ENCODE results near the gene GALNT18.

The GALNT18 gene

GRCh38 chr11:11387622-11388305 lies 234.0 kb downstream of the GALNT18 start:
- Histone ChIP-seq H3K9me3 (ENCODE audit: control insufficient read depth in 2 of 2, low read length in 2 of 2) (no peaks in the 10 kb centered on the region), H3K4me3 (ENCODE audit: low read length in 2 of 2) (no peak overlapping the region), H3K9ac (ENCODE audit: low read depth in 1 of 2, low read length in 2 of 2) (no peak overlapping the region), H3K27ac (ENCODE audit: low read depth in 2 of 2, low read length in 2 of 2) (no peak overlapping the region), H3K27me3 (ENCODE audit: control insufficient read depth in 2 of 2, insufficient read depth in 2 of 2, low read length in 2 of 2) (no peaks in the 10 kb centered on the region), H3K36me3 (ENCODE audit: control insufficient read depth in 2 of 2, insufficient read depth in 2 of 2, low read length in 2 of 2) (no peaks in the 10 kb centered on the region), H3K4me1 (ENCODE audit: control insufficient read depth in 2 of 2, insufficient read depth in 2 of 2, low read length in 2 of 2) (peaks cover 8 to 26% of the 10 kb centered on the region in 2 donors)

DNA sequence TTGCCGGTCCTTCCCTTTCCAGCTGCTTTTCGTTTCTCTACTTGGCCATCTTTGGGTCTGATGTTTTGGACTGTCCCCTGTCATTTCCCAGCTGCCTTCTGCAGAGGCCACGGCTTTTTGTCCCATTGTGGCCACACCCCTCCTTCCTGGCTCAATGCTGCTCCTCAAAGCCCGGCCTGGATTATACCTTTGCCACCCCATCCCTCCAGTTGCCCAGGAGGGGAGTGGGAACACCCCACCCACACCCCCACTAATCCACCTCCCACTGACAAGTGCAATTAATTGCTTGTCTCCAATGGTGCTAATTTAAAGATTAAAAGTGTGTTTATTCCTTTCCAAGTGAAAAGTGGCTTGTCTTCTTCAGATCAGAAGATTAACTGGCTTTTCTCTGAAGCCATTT lies 234.6 kb downstream of the GALNT18 start:
- no peaks in the 10 kb centered on the region for H3K36me3 ChIP-seq (ENCODE audit: control insufficient read depth in 2 of 2, insufficient read depth in 2 of 2, low read length in 2 of 2)
- no peak overlapping the region for H3K27ac ChIP-seq (ENCODE audit: low read depth in 2 of 2, low read length in 2 of 2)
- no peak overlapping the region for H3K9ac ChIP-seq (ENCODE audit: low read depth in 1 of 2, low read length in 2 of 2)
- no peak overlapping the region for H3K4me3 ChIP-seq (ENCODE audit: low read length in 2 of 2)
- H3K27me3 ChIP-seq (ENCODE audit: control insufficient read depth in 2 of 2, insufficient read depth in 2 of 2, low read length in 2 of 2) = no peaks in the 10 kb centered on the region
- peaks cover 8 to 26% of the 10 kb centered on the region in 2 donors for H3K4me1 ChIP-seq (ENCODE audit: control insufficient read depth in 2 of 2, insufficient read depth in 2 of 2, low read length in 2 of 2)
- no peaks in the 10 kb centered on the region for H3K9me3 ChIP-seq (ENCODE audit: control insufficient read depth in 2 of 2, low read length in 2 of 2)

- H3K4me1 ChIP-seq (ENCODE audit: control insufficient read depth in 2 of 2, insufficient read depth in 2 of 2, low read length in 2 of 2) = peaks cover 4 to 11% of the 10 kb centered on the region in 2 donors
These were observed 237.0 kb downstream of the GALNT18 start for GRCh38 chr11:11384829-11385228.

GRCh38 chr11:11383995-11384394 lies 237.8 kb downstream of the GALNT18 start:
- Histone ChIP-seq H3K27ac (ENCODE audit: low read depth in 2 of 2, low read length in 2 of 2) (no peak overlapping the region), H3K9ac (ENCODE audit: low read depth in 1 of 2, low read length in 2 of 2) (no peak overlapping the region), H3K4me1 (ENCODE audit: control insufficient read depth in 2 of 2, insufficient read depth in 2 of 2, low read length in 2 of 2) (peaks cover 0 to 3% of the 10 kb centered on the region in 2 donors), H3K36me3 (ENCODE audit: control insufficient read depth in 2 of 2, insufficient read depth in 2 of 2, low read length in 2 of 2) (no peaks in the 10 kb centered on the region), H3K27me3 (ENCODE audit: control insufficient read depth in 2 of 2, insufficient read depth in 2 of 2, low read length in 2 of 2) (no peaks in the 10 kb centered on the region), H3K9me3 (ENCODE audit: control insufficient read depth in 2 of 2, low read length in 2 of 2) (no peaks in the 10 kb centered on the region), H3K4me3 (ENCODE audit: low read length in 2 of 2) (no peak overlapping the region)

More at GRCh38 chr11:11384829-11385228, 237.0 kb downstream of the GALNT18 start:
- Histone ChIP-seq H3K9ac (ENCODE audit: low read depth in 1 of 2, low read length in 2 of 2) (no peak overlapping the region), H3K4me3 (ENCODE audit: low read length in 2 of 2) (no peak overlapping the region), H3K27me3 (ENCODE audit: control insufficient read depth in 2 of 2, insufficient read depth in 2 of 2, low read length in 2 of 2) (no peaks in the 10 kb centered on the region), H3K36me3 (ENCODE audit: control insufficient read depth in 2 of 2, insufficient read depth in 2 of 2, low read length in 2 of 2) (no peaks in the 10 kb centered on the region), H3K27ac (ENCODE audit: low read depth in 2 of 2, low read length in 2 of 2) (no peak overlapping the region), H3K9me3 (ENCODE audit: control insufficient read depth in 2 of 2, low read length in 2 of 2) (no peaks in the 10 kb centered on the region)

- no peaks in the 10 kb centered on the region for H3K4me1 ChIP-seq (ENCODE audit: control insufficient read depth in 2 of 2, insufficient read depth in 2 of 2, low read length in 2 of 2)
- no peaks in the 10 kb centered on the region for H3K36me3 ChIP-seq (ENCODE audit: control insufficient read depth in 2 of 2, insufficient read depth in 2 of 2, low read length in 2 of 2)
- H3K9ac ChIP-seq (ENCODE audit: low read depth in 1 of 2, low read length in 2 of 2) = no peak overlapping the region
- no peaks in the 10 kb centered on the region for H3K27me3 ChIP-seq (ENCODE audit: control insufficient read depth in 2 of 2, insufficient read depth in 2 of 2, low read length in 2 of 2)
- H3K27ac ChIP-seq (ENCODE audit: low read depth in 2 of 2, low read length in 2 of 2) = no peak overlapping the region
- H3K9me3 ChIP-seq (ENCODE audit: control insufficient read depth in 2 of 2, low read length in 2 of 2) = no peaks in the 10 kb centered on the region
- H3K4me3 ChIP-seq (ENCODE audit: low read length in 2 of 2) = no peak overlapping the region
These were observed 238.8 kb downstream of the GALNT18 start for GRCh38 chr11:11382858-11383532.

GRCh38 chr11:11381471-11382105 lies 240.2 kb downstream of the GALNT18 start:
- H3K27me3 ChIP-seq (ENCODE audit: control insufficient read depth in 2 of 2, insufficient read depth in 2 of 2, low read length in 2 of 2) = no peaks in the 10 kb centered on the region
- H3K4me1 ChIP-seq (ENCODE audit: control insufficient read depth in 2 of 2, insufficient read depth in 2 of 2, low read length in 2 of 2) = no peaks in the 10 kb centered on the region
- H3K9ac ChIP-seq (ENCODE audit: low read depth in 1 of 2, low read length in 2 of 2) = no peak overlapping the region
- no peak overlapping the region for H3K27ac ChIP-seq (ENCODE audit: low read depth in 2 of 2, low read length in 2 of 2)
- no peak overlapping the region for H3K4me3 ChIP-seq (ENCODE audit: low read length in 2 of 2)
- H3K9me3 ChIP-seq (ENCODE audit: control insufficient read depth in 2 of 2, low read length in 2 of 2) = no peaks in the 10 kb centered on the region
- no peaks in the 10 kb centered on the region for H3K36me3 ChIP-seq (ENCODE audit: control insufficient read depth in 2 of 2, insufficient read depth in 2 of 2, low read length in 2 of 2)

DNA sequence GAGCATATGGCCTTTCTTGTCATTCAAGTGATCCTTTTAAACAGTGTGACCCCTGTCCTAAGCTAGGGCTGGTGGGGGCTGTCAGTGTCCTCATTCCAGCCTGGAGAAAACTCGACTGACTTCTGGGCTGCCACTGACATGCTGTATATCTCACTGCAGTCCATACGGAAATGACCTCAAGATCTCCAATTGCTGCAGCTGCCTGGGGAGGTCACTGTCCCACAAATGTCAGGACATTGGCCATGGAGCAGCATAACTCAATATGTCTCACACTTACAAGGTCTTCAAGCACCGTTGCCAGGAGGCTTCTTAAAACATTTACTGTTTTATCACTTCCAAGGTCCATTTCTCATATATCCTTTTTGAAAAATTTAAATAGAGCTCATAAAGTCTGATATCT lies 240.9 kb downstream of the GALNT18 start:
- H3K9ac ChIP-seq (ENCODE audit: low read depth in 1 of 2, low read length in 2 of 2) = no peak overlapping the region
- H3K36me3 ChIP-seq (ENCODE audit: control insufficient read depth in 2 of 2, insufficient read depth in 2 of 2, low read length in 2 of 2) = no peaks in the 10 kb centered on the region
- no peak overlapping the region for H3K4me3 ChIP-seq (ENCODE audit: low read length in 2 of 2)
- no peaks in the 10 kb centered on the region for H3K4me1 ChIP-seq (ENCODE audit: control insufficient read depth in 2 of 2, insufficient read depth in 2 of 2, low read length in 2 of 2)
- H3K27ac ChIP-seq (ENCODE audit: low read depth in 2 of 2, low read length in 2 of 2) = no peak overlapping the region
- H3K27me3 ChIP-seq (ENCODE audit: control insufficient read depth in 2 of 2, insufficient read depth in 2 of 2, low read length in 2 of 2) = no peaks in the 10 kb centered on the region
- no peaks in the 10 kb centered on the region for H3K9me3 ChIP-seq (ENCODE audit: control insufficient read depth in 2 of 2, low read length in 2 of 2)

- Histone ChIP-seq H3K9me3 (ENCODE audit: control insufficient read depth in 2 of 2, low read length in 2 of 2) (no peaks in the 10 kb centered on the region), H3K27me3 (ENCODE audit: control insufficient read depth in 2 of 2, insufficient read depth in 2 of 2, low read length in 2 of 2) (no peaks in the 10 kb centered on the region), H3K9ac (ENCODE audit: low read depth in 1 of 2, low read length in 2 of 2) (no peak overlapping the region), H3K36me3 (ENCODE audit: control insufficient read depth in 2 of 2, insufficient read depth in 2 of 2, low read length in 2 of 2) (no peaks in the 10 kb centered on the region), H3K27ac (ENCODE audit: low read depth in 2 of 2, low read length in 2 of 2) (no peak overlapping the region), H3K4me3 (ENCODE audit: low read length in 2 of 2) (no peak overlapping the region), H3K4me1 (ENCODE audit: control insufficient read depth in 2 of 2, insufficient read depth in 2 of 2, low read length in 2 of 2) (no peaks in the 10 kb centered on the region)
These were observed 241.5 kb downstream of the GALNT18 start for GRCh38 chr11:11380340-11380739.

GRCh38 chr11:11379661-11380060 lies 242.1 kb downstream of the GALNT18 start:
- no peaks in the 10 kb centered on the region for H3K27me3 ChIP-seq (ENCODE audit: control insufficient read depth in 2 of 2, insufficient read depth in 2 of 2, low read length in 2 of 2)
- no peaks in the 10 kb centered on the region for H3K9me3 ChIP-seq (ENCODE audit: control insufficient read depth in 2 of 2, low read length in 2 of 2)
- no peaks in the 10 kb centered on the region for H3K36me3 ChIP-seq (ENCODE audit: control insufficient read depth in 2 of 2, insufficient read depth in 2 of 2, low read length in 2 of 2)
- no peak overlapping the region for H3K9ac ChIP-seq (ENCODE audit: low read depth in 1 of 2, low read length in 2 of 2)
- no peaks in the 10 kb centered on the region for H3K4me1 ChIP-seq (ENCODE audit: control insufficient read depth in 2 of 2, insufficient read depth in 2 of 2, low read length in 2 of 2)
- H3K27ac ChIP-seq (ENCODE audit: low read depth in 2 of 2, low read length in 2 of 2) = no peak overlapping the region
- H3K4me3 ChIP-seq (ENCODE audit: low read length in 2 of 2) = no peak overlapping the region

- Histone ChIP-seq H3K36me3 (ENCODE audit: control insufficient read depth in 2 of 2, insufficient read depth in 2 of 2, low read length in 2 of 2) (no peaks in the 10 kb centered on the region), H3K9ac (ENCODE audit: low read depth in 1 of 2, low read length in 2 of 2) (no peak overlapping the region), H3K9me3 (ENCODE audit: control insufficient read depth in 2 of 2, low read length in 2 of 2) (no peaks in the 10 kb centered on the region), H3K27me3 (ENCODE audit: control insufficient read depth in 2 of 2, insufficient read depth in 2 of 2, low read length in 2 of 2) (no peaks in the 10 kb centered on the region), H3K4me1 (ENCODE audit: control insufficient read depth in 2 of 2, insufficient read depth in 2 of 2, low read length in 2 of 2) (no peaks in the 10 kb centered on the region), H3K4me3 (ENCODE audit: low read length in 2 of 2) (no peak overlapping the region), H3K27ac (ENCODE audit: low read depth in 2 of 2, low read length in 2 of 2) (no peak overlapping the region)
These were observed 243.4 kb downstream of the GALNT18 start for GRCh38 chr11:11378184-11378940.

Measured in mucosa of rectum (tissue), 2 donors.